ENCODE measurements around the gene FAAH2.
"Not testable (repeated sequence)": the region's sequence is repeated elsewhere in the genome, so short reads cannot be mapped to it uniquely, and the experiment has no call there.

FAAH2 gene

GRCh38 chrX:57379296-57379695 lies 92.8 kb downstream of the FAAH2 start:
- no peak for DNase-seq (ENCODE audit: low read depth in 1 of 2, low spot score in 1 of 2)

GRCh38 chrX:57380026-57380796 lies 93.7 kb downstream of the FAAH2 start:
- DNase-seq (ENCODE audit: low read depth in 1 of 2, low spot score in 1 of 2): no peak

- DNase-seq (ENCODE audit: low read depth in 1 of 2, low spot score in 1 of 2): not testable (repeated sequence)
Observed at GRCh38 chrX:57394162-57394561, 107.7 kb downstream of the FAAH2 start.

GRCh38 chrX:57403191-57403590 lies 116.7 kb downstream of the FAAH2 start:
- DNase-seq (ENCODE audit: low read depth in 1 of 2, low spot score in 1 of 2): not testable (repeated sequence)

- no peak for DNase-seq (ENCODE audit: low read depth in 1 of 2, low spot score in 1 of 2)
Observed at GRCh38 chrX:57406149-57406548, 119.6 kb downstream of the FAAH2 start.

- DNase-seq (ENCODE audit: low read depth in 1 of 2, low spot score in 1 of 2): no peak
Observed at GRCh38 chrX:57417827-57418226, 131.3 kb downstream of the FAAH2 start.

- DNase-seq (ENCODE audit: low read depth in 1 of 2, low spot score in 1 of 2): no peak
Observed at GRCh38 chrX:57422289-57422688, 135.8 kb downstream of the FAAH2 start.

- DNase-seq (ENCODE audit: low read depth in 1 of 2, low spot score in 1 of 2): no peak
Observed at GRCh38 chrX:57422790-57423189, 136.3 kb downstream of the FAAH2 start.

GRCh38 chrX:57445076-57445475 lies 158.6 kb downstream of the FAAH2 start:
- no peak for DNase-seq (ENCODE audit: low read depth in 1 of 2, low spot score in 1 of 2)

GRCh38 chrX:57445832-57446231 lies 159.3 kb downstream of the FAAH2 start:
- no peak for DNase-seq (ENCODE audit: low read depth in 1 of 2, low spot score in 1 of 2)

GRCh38 chrX:57447856-57448255 lies 161.3 kb downstream of the FAAH2 start:
- no peak for DNase-seq (ENCODE audit: low read depth in 1 of 2, low spot score in 1 of 2)

GRCh38 chrX:57451426-57452020 lies 165.0 kb downstream of the FAAH2 start:
- no peak for DNase-seq (ENCODE audit: low read depth in 1 of 2, low spot score in 1 of 2)

- no peak for DNase-seq (ENCODE audit: low read depth in 1 of 2, low spot score in 1 of 2)
Observed at GRCh38 chrX:57453901-57454300, 167.4 kb downstream of the FAAH2 start.

- DNase-seq (ENCODE audit: low read depth in 1 of 2, low spot score in 1 of 2): no peak
Observed at GRCh38 chrX:57481514-57481913, 195.0 kb downstream of the FAAH2 start.

- no peak for DNase-seq (ENCODE audit: low read depth in 1 of 2, low spot score in 1 of 2)
Observed at GRCh38 chrX:57516491-57516890, 230.0 kb downstream of the FAAH2 start.

GRCh38 chrX:57519578-57520118 lies 233.1 kb downstream of the FAAH2 start:
- DNase-seq (ENCODE audit: low read depth in 1 of 2, low spot score in 1 of 2): no peak

GRCh38 chrX:57528670-57529255 lies 242.3 kb downstream of the FAAH2 start:
- DNase-seq (ENCODE audit: low read depth in 1 of 2, low spot score in 1 of 2): no peak
